Measurements from ENCODE around the gene GPR160. TPM values are rescaled to one million over a fixed set of nuclear protein-coding genes. Genes with fewer than 3 reads are reported as not detected.
"Not testable (repeated sequence)": the region's sequence is repeated elsewhere in the genome, so short reads cannot be mapped to it uniquely, and the experiment has no call there.

Gene GPR160, protein sequence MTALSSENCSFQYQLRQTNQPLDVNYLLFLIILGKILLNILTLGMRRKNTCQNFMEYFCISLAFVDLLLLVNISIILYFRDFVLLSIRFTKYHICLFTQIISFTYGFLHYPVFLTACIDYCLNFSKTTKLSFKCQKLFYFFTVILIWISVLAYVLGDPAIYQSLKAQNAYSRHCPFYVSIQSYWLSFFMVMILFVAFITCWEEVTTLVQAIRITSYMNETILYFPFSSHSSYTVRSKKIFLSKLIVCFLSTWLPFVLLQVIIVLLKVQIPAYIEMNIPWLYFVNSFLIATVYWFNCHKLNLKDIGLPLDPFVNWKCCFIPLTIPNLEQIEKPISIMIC
- 66.6 and 105 TPM in 2 replicates for total RNA-seq (2014; rRNA removed; shearing (Covaris generic); ENCODE audit: low replicate concordance)

DNA sequence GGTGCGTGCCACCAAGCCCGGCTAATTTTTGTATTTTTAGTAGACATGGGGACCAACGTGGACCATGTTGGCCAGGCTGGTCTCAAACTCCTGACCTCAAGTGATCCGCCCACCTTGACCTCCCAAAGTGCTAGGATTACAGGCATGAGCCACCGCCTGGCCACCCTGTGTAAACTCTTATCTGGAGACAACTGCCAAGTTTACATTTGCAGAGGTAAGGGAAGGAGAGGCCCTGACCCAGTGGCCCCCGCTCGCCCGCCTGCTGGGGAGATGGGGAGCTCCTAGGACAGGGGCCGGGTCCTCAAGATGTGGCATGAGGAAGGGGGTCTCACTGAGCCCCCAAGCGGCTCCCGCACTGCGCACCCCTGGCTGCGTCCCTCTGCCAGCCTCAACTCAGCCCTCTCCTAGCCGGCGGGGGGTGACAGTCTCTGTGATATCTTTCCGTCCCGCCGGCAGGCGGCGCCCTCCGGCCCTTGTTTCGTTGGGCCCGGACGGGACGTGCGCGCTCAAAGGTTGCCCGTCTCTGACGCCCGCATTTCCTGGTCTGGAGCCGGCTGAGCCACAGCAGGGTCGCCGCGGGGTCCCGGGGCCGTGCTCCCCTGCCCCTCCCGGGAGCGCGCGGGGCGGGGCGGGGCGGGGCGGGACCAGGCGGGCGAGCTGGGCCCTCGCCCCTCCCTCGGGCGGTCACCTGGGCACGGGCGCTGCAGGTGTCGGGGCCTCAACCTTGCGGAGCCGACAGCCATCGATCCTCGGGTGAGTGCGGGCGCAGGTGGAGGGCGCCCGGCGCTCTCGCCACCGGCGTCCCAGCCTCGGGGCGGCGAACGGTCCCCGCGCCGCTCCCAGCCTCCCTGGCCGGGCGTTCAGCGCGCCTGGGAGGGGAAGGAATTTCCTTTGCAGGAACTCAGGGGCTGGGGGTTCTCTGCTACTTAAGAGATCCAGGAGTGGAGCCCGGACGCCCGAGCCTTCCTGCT, at the start of gene GPR160:
GPR160 (plus strand) TSS at position 533 of the 971 bp plus-strand sequence. CDS start 45,978 bp downstream, outside the sequence.
- in situ Hi-C loops (cut with HindIII; ENCODE audit: low pct_unique_long_range_greater_than_20kb, low sequenced_read_pairs): no loop called here
- peak; percentile 82 for DNase-seq (ENCODE audit: low read depth)

GRCh38 chr3:169990431-169990830, 47.4 kb upstream of the GPR160 start:
- DNase-seq (ENCODE audit: low read depth): no peak
- in situ Hi-C loops (cut with HindIII; ENCODE audit: low pct_unique_long_range_greater_than_20kb, low sequenced_read_pairs): no loop called here

GRCh38 chr3:169992156-169992555, 45.6 kb upstream of the GPR160 start:
- DNase-seq (ENCODE audit: low read depth): no peak
- in situ Hi-C loops (cut with HindIII; ENCODE audit: low pct_unique_long_range_greater_than_20kb, low sequenced_read_pairs): no loop called here

GRCh38 chr3:169992781-169993180, 45.0 kb upstream of the GPR160 start:
- no peak for DNase-seq (ENCODE audit: low read depth)
- in situ Hi-C loops (cut with HindIII; ENCODE audit: low pct_unique_long_range_greater_than_20kb, low sequenced_read_pairs): no loop called here

DNA sequence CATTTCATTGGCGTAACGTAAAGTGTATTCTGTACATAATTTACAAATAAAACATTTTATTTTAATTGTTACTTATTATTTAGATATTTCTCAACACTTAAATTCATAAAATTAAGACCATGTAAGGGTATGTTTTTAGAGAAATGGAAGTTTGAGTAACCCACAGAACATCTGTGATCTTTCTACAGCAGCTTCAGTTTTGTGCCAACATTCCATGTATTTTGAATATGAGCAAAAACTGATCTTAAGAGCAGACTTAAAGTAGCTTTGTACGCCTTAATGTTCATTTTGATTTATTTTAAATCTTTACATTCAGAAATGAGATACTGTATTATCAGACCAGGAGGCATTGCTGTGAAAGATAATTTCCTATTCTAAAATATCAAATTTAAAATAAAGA, 44.0 kb upstream of the GPR160 start:
- in situ Hi-C loops (cut with HindIII; ENCODE audit: low pct_unique_long_range_greater_than_20kb, low sequenced_read_pairs): no loop called here
- DNase-seq (ENCODE audit: low read depth): no peak

- DNase-seq (ENCODE audit: low read depth): no peak
- in situ Hi-C loops (cut with HindIII; ENCODE audit: low pct_unique_long_range_greater_than_20kb, low sequenced_read_pairs): no loop called here
Measured at GRCh38 chr3:169996063-169996462, 41.7 kb upstream of the GPR160 start.

DNA sequence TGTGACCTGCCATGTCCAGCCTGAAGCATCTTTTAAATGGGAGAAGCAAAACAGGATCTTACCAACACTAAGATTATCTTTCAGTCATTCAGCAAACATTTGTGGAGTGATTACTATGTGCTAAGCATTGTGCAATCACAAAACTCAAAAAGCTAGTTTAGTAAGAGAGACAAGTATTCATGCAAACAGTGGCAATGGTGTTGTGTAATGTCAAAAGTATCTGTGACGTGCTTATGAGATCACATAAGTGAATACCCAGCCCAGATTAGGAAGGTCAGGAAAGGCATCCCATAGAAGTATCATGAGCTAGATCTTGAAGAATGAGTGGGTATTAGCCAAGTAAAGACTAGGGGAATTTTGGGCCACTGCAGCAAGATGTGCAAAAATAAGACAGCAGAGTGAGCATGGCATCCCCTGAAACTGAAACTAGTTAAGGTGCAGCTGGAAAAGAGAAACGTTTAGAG, 39.1 kb upstream of the GPR160 start:
- DNase-seq (ENCODE audit: low read depth): no peak
- in situ Hi-C loops (cut with HindIII; ENCODE audit: low pct_unique_long_range_greater_than_20kb, low sequenced_read_pairs): no loop called here

DNA sequence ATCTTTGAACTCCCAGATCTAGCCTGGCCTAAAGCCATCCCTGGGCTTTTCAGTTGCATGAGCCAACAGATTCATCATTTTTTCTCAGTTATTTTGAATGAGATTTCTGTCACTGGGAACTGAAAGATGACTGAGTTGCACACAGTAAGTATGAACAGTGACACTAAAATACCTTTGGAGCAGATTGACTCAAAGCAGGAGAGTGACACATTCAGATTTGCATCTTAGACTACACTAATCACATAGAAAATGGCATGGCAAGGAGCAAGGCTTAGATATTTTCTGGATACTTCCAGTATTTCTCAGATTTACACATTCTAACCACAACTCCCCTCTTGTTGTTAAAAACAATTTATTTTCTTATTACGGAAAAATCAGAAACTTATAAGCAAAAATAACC, 38.4 kb upstream of the GPR160 start:
- in situ Hi-C loops (cut with HindIII; ENCODE audit: low pct_unique_long_range_greater_than_20kb, low sequenced_read_pairs): no loop called here
- DNase-seq (ENCODE audit: low read depth): no peak

DNA sequence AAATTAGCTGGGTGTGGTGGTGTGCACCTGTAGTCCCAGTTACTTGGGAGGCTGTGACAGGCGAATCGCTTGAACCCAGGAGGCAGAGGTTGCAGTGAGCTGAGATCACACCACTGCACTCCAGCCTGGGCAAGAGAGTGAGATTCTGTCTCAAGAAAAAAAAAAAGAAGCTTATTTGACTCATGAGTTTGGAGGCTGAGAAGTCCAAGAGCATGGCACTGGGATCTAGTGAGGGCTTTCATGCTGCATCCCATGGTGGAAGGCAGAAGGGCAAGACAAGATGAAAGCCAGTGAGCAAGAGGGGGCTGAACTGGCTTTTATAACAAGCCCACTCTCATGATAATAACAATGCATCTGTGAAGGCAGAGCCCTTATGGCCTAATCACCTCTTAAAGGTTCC, 37.7 kb upstream of the GPR160 start:
- DNase-seq (ENCODE audit: low read depth): no peak
- in situ Hi-C loops (cut with HindIII; ENCODE audit: low pct_unique_long_range_greater_than_20kb, low sequenced_read_pairs): no loop called here

DNA sequence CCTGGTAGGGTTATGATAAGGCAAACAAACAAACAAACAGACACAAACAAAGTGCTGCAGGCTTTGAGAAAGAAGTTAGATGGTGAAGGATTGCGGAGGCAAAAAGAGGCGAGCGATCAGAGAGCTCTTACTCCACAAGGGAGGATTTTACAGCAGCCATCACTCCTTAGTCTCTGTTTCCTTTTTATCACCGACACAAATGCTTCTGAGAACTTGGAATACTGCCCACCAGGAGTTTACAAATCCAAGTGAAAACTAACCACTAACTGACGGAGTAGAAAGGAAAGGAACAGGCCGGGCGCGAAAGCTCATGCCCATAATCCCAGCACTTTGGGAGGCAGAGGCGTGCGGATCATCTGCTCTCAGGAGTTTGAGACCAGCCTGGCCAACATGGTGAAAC, 35.6 kb upstream of the GPR160 start:
- no peak for DNase-seq (ENCODE audit: low read depth)
- in situ Hi-C loops (cut with HindIII; ENCODE audit: low pct_unique_long_range_greater_than_20kb, low sequenced_read_pairs): no loop called here

DNA sequence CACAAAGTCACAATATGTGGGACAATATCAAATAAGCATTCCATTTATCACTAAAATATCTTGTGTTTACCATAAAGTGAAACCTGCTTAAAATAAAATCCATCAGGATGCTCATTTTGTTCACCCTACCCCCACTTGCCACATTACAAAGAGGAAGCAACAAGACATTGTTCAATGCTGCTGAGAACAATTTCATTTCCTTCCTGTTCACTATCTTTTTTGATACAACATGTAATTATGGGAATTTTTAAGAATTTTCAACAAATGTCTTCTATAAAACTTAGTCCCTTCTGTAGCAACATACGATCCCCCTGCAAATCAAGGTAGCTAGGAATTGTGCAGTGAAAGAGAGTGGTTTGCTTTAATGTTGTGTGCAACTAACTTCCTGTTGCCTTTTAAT, 34.9 kb upstream of the GPR160 start:
- in situ Hi-C loops (cut with HindIII; ENCODE audit: low pct_unique_long_range_greater_than_20kb, low sequenced_read_pairs): no loop called here
- DNase-seq (ENCODE audit: low read depth): no peak

DNA sequence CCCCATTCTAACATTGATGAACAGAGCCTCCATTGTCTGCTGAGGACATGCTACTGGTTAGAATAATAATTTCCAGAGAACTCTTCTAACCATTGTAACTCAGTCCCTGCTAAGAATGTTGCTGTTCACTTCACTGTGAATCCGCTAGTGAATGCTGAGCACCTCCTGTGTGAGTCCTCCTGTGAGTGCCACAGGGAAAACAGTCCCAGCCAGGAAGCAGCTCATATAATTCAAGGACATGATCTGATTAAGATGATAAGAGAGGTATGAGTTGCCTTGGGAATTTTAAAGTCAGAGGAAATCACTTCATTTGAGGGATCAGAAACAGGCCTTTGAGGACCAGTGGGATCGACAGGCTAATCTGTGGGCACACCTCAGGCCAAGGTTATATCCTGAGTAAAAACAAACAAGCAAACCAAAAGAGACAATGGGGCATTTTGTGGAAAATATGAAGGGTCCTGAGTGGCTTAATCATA, 33.9 kb upstream of the GPR160 start:
- in situ Hi-C loops (cut with HindIII; ENCODE audit: low pct_unique_long_range_greater_than_20kb, low sequenced_read_pairs): no loop called here
- DNase-seq (ENCODE audit: low read depth): no peak

- in situ Hi-C loops (cut with HindIII; ENCODE audit: low pct_unique_long_range_greater_than_20kb, low sequenced_read_pairs): no loop called here
- no peak for DNase-seq (ENCODE audit: low read depth)
Measured at GRCh38 chr3:170007031-170007663, 30.6 kb upstream of the GPR160 start.

DNA sequence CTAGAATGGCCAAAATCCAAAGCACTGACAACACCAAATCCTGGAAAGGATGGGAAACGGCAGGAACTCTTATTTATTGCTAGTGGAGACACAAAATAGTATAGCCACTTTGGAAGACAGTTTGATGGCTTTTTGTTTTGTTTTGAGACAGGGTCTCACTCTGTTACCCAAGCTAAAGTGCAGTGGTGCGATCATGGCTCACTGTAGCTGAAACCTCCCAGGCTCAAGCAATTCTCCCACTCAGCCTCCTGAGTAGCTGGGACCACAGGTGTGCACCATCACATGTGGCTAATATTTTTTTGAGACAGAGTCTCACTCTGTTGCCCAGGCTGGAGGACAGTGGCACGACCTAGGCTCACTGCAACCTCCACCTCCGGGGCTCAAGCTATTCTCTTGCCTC, 27.3 kb upstream of the GPR160 start:
- in situ Hi-C loops (cut with HindIII; ENCODE audit: low pct_unique_long_range_greater_than_20kb, low sequenced_read_pairs): no loop called here

GRCh38 chr3:170012683-170013400, 25.0 kb upstream of the GPR160 start:
- DNase-seq (ENCODE audit: low read depth): no peak
- in situ Hi-C loops (cut with HindIII; ENCODE audit: low pct_unique_long_range_greater_than_20kb, low sequenced_read_pairs): no loop called here

More for the DNA sequence above, 27.3 kb upstream of the GPR160 start:
- no peak for DNase-seq (ENCODE audit: low read depth)

GRCh38 chr3:170016057-170016456, 21.7 kb upstream of the GPR160 start:
- no peak for DNase-seq (ENCODE audit: low read depth)
- in situ Hi-C loops (cut with HindIII; ENCODE audit: low pct_unique_long_range_greater_than_20kb, low sequenced_read_pairs): no loop called here

GRCh38 chr3:170019306-170019705, 18.5 kb upstream of the GPR160 start:
- in situ Hi-C loops (cut with HindIII; ENCODE audit: low pct_unique_long_range_greater_than_20kb, low sequenced_read_pairs); DNase-seq (ENCODE audit: low read depth): not testable (repeated sequence)

- in situ Hi-C loops (cut with HindIII; ENCODE audit: low pct_unique_long_range_greater_than_20kb, low sequenced_read_pairs): no loop called here
- DNase-seq (ENCODE audit: low read depth): no peak
Measured at GRCh38 chr3:170021083-170021482, 16.7 kb upstream of the GPR160 start.
